ENCODE data around the gene TCFL5.

The TCFL5 gene

GRCh38 chr20:62808211-62808865 lies 53.3 kb downstream of the TCFL5 start:
- DNase-seq: peak in 1 of 2 donors; percentile 81

- DNase-seq: no peak
Measured at GRCh38 chr20:62807444-62808210, 54.0 kb downstream of the TCFL5 start.

GRCh38 chr20:62806383-62807050 lies 55.1 kb downstream of the TCFL5 start:
- DNase-seq: no peak

- peak; percentile 78 to 81 for DNase-seq
Measured at GRCh38 chr20:62805711-62806382, 55.8 kb downstream of the TCFL5 start.

GRCh38 chr20:62805155-62805710 lies 56.4 kb downstream of the TCFL5 start:
- DNase-seq: no peak

- peak in 1 of 2 donors; percentile 47 for DNase-seq
Measured at GRCh38 chr20:62804627-62805154, 56.9 kb downstream of the TCFL5 start, which contains the start of gene OGFR. Gene OGFR (plus strand): TSS chr20:62804835. CDS start chr20:62804860, 25 bp downstream.

GRCh38 chr20:62804021-62804626 lies 57.5 kb downstream of the TCFL5 start:
- no peak for DNase-seq

- no peak for DNase-seq
Measured at GRCh38 chr20:62802026-62802712, 59.5 kb downstream of the TCFL5 start.

GRCh38 chr20:62801284-62802010 lies 60.2 kb downstream of the TCFL5 start:
- DNase-seq: no peak

GRCh38 chr20:62800314-62801259 lies 61.0 kb downstream of the TCFL5 start:
- DNase-seq: no peak

- no peak for DNase-seq
Measured at GRCh38 chr20:62799873-62800272, 61.7 kb downstream of the TCFL5 start.

GRCh38 chr20:62799459-62799858 lies 62.2 kb downstream of the TCFL5 start:
- no peak for DNase-seq

GRCh38 chr20:62799036-62799435 lies 62.6 kb downstream of the TCFL5 start:
- DNase-seq: no peak

GRCh38 chr20:62797671-62798532 lies 63.7 kb downstream of the TCFL5 start:
- peak; percentile 45 to 72 for DNase-seq

GRCh38 chr20:62796699-62797491 lies 64.7 kb downstream of the TCFL5 start:
- no peak for DNase-seq

GRCh38 chr20:62795023-62795761 lies 66.4 kb downstream of the TCFL5 start:
- DNase-seq: peak; percentile 37 to 42

All from inflammatory macrophage treated with lipopolysaccharide for 1 hour (primary cell).